ENCODE results near the gene CRYGB. TPM values are rescaled to one million over a fixed set of nuclear protein-coding genes. Genes with fewer than 3 reads are reported as not detected.

Gene CRYGB
- total RNA-seq, 2 experiments from 2014 or later = not detected

DNA sequence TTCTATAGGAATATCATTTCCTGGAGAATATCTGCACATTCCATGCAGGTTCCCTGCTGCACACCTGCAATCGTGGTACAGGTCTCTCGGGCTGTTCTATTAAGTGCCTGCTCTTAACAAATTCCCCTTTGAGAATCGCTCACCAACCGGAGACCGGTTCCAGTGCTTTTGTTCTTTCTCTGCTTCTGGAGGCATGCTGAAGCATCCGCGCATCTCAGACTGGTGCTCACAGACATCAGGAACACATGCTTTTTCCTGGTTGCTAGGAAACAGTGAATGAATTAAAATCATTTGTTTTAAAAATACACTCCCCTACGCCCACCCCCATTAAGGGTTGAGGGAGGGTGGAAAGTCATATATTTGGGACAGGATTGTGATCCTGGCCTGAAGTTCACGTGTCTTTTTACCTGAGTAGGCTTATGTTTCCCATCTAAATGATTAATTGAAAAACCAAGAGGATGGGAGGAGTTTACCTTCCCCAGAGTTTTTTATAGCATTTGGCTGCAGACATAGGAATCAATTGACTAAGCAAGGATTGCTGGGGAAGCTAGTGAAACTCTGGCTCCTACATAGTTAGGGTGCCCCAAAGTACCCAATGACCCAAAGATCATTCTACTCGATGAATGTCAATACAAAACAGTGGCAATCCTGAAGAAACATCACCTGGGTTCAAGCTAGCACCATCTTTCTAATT lies 44.0 kb upstream of the CRYGB start, which contains the start of gene C2orf80:
Gene C2orf80, minus strand, starts transcription at position 221 of the 694 bp plus-strand sequence. CDS start 3,044 bp downstream, outside the sequence.
- POLR2A ChIA-PET = no interaction called here
- intact Hi-C loops (cut with DNase I, micrococcal nuclease) = no loop called here
- no peak within 1 kb of the TSS for H3K4me3 ChIP-seq (ENCODE audit: low read length)
- TF ChIP-seq, protein P1, sequence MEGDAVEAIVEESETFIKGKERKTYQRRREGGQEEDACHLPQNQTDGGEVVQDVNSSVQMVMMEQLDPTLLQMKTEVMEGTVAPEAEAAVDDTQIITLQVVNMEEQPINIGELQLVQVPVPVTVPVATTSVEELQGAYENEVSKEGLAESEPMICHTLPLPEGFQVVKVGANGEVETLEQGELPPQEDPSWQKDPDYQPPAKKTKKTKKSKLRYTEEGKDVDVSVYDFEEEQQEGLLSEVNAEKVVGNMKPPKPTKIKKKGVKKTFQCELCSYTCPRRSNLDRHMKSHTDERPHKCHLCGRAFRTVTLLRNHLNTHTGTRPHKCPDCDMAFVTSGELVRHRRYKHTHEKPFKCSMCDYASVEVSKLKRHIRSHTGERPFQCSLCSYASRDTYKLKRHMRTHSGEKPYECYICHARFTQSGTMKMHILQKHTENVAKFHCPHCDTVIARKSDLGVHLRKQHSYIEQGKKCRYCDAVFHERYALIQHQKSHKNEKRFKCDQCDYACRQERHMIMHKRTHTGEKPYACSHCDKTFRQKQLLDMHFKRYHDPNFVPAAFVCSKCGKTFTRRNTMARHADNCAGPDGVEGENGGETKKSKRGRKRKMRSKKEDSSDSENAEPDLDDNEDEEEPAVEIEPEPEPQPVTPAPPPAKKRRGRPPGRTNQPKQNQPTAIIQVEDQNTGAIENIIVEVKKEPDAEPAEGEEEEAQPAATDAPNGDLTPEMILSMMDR (IDR thresholded peaks at IDR 0.05) = no peak
- Mint-ChIP-seq H3K9me3 (no peaks in the 10 kb centered on the region), H3K27me3 (peaks cover 6% of the 10 kb centered on the region), H3K36me3 (ENCODE audit: low read depth) (no peaks in the 10 kb centered on the region), H3K4me3 (no peak within 1 kb of the TSS), H3K27ac (no peak within 1 kb of the TSS), H3K4me1 (ENCODE audit: low read depth) (no peaks in the 10 kb centered on the region)
- CTCF ChIA-PET = no interaction called here
- H3K27ac ChIP-seq (ENCODE audit: low read depth in 1 of 2, low read length in 2 of 2) = no peak within 1 kb of the TSS
- no peaks in the 10 kb centered on the region for H3K4me1 ChIP-seq (ENCODE audit: insufficient read depth, low read length)
- ATAC-seq (ENCODE audit: poor library complexity) (no peak), DNase-seq (no peak)
- no peaks in the 10 kb centered on the region for H3K27me3 ChIP-seq (ENCODE audit: control insufficient read depth in 1 of 2, insufficient read depth in 2 of 2, low read length in 2 of 2)
- H3K9me3 ChIP-seq (ENCODE audit: control insufficient read depth in 1 of 2, insufficient read depth in 1 of 2, low read length in 2 of 2) = no peaks in the 10 kb centered on the region
- no peaks in the 10 kb centered on the region for H3K36me3 ChIP-seq (ENCODE audit: insufficient read depth, low read length)

DNA sequence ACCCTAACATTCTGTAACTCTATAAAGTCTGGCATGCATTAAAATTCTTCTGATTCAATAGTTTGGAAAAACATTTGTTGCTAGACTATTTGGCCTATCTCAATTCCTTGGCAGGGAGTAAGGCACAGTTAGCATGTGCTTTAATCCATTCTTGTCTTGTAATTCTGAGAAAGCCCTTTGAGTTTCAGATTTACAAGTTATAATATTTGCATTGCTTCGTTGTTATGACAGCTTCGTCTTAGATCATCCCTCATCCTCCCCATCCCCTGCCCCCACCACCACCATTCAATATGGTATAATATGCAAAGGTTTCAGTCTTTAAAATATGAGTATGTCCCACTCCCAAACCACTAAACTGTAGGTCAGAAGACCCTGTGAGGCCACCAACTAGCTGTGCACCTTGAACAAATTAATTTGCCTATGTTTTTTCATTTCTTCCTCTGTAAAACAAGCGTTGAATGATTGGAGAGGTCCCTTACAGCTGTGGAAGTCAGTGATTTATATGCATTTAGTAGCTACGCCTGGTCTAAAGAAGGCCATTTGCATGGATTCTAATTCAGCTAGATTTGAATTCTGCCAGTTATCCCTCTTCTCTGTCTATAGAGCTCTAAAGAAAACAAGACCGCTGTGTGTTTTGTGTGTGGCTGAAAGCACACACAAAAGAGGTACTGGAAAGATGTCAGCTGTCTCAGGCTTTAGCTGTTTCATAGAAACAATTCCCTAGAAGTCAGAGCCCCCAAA lies 43.3 kb upstream of the CRYGB start:
- TF ChIP-seq, protein P1 (IDR thresholded peaks at IDR 0.05) = no peak
- no peak overlapping the region for H3K27ac Mint-ChIP-seq
- Histone ChIP-seq H3K9me3 (ENCODE audit: control insufficient read depth in 1 of 2, insufficient read depth in 1 of 2, low read length in 2 of 2) (no peaks in the 10 kb centered on the region), H3K4me1 (ENCODE audit: insufficient read depth, low read length) (no peaks in the 10 kb centered on the region), H3K36me3 (ENCODE audit: insufficient read depth, low read length) (no peaks in the 10 kb centered on the region), H3K27ac (ENCODE audit: low read depth in 1 of 2, low read length in 2 of 2) (no peak overlapping the region), H3K27me3 (ENCODE audit: control insufficient read depth in 1 of 2, insufficient read depth in 2 of 2, low read length in 2 of 2) (no peaks in the 10 kb centered on the region), H3K4me3 (ENCODE audit: low read length) (no peak overlapping the region)
- POLR2A ChIA-PET = no interaction called here
- no peaks in the 10 kb centered on the region for H3K9me3 Mint-ChIP-seq
- ATAC-seq (ENCODE audit: poor library complexity) = no peak
- CTCF ChIA-PET = no interaction called here
- no peaks in the 10 kb centered on the region for H3K4me1 Mint-ChIP-seq (ENCODE audit: low read depth)
- DNase-seq = no peak
- no peak overlapping the region for H3K4me3 Mint-ChIP-seq
- peaks cover 6% of the 10 kb centered on the region for H3K27me3 Mint-ChIP-seq
- intact Hi-C loops (cut with DNase I, micrococcal nuclease) = no loop called here
- H3K36me3 Mint-ChIP-seq (ENCODE audit: low read depth) = no peaks in the 10 kb centered on the region

DNA sequence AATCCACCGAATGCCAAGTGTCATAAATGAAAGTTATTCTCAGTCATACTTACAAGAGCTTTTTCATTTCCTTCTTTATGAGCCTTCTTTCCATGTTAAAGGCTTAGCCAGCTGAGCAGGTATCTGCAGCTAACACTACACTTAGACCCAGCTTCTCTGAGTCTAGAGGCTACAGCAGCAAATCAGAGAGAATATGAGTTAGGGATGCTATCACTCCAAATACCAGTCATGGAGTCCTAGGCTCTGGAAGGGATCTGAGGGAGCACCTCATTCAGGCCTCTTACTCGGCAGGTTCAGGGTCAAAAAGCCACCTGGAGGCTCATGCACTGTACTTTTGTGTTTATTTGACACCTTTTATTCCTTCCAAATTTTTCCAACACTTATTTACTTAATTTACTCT lies 40.9 kb upstream of the CRYGB start:
- DNase-seq (no peak), ATAC-seq (ENCODE audit: poor library complexity) (no peak)
- no peak overlapping the region for H3K27ac ChIP-seq (ENCODE audit: low read depth in 1 of 2, low read length in 2 of 2)
- intact Hi-C loops (cut with DNase I, micrococcal nuclease) = no loop called here
- Mint-ChIP-seq H3K9me3 (no peaks in the 10 kb centered on the region), H3K27ac (no peak overlapping the region), H3K4me3 (no peak overlapping the region), H3K27me3 (peaks cover 16% of the 10 kb centered on the region), H3K4me1 (ENCODE audit: low read depth) (no peaks in the 10 kb centered on the region), H3K36me3 (ENCODE audit: low read depth) (no peaks in the 10 kb centered on the region)
- no peaks in the 10 kb centered on the region for H3K36me3 ChIP-seq (ENCODE audit: insufficient read depth, low read length)
- H3K4me1 ChIP-seq (ENCODE audit: insufficient read depth, low read length) = no peaks in the 10 kb centered on the region
- CTCF ChIA-PET = no interaction called here
- no peaks in the 10 kb centered on the region for H3K27me3 ChIP-seq (ENCODE audit: control insufficient read depth in 1 of 2, insufficient read depth in 2 of 2, low read length in 2 of 2)
- TF ChIP-seq, protein P1 (IDR thresholded peaks at IDR 0.05) = no peak
- no peaks in the 10 kb centered on the region for H3K9me3 ChIP-seq (ENCODE audit: control insufficient read depth in 1 of 2, insufficient read depth in 1 of 2, low read length in 2 of 2)
- POLR2A ChIA-PET = no interaction called here
- no peak overlapping the region for H3K4me3 ChIP-seq (ENCODE audit: low read length)
